SU-DHL-6 (cell line): ENCODE data around the gene IL5RA.

ENCODE experiments used
- CTCF ChIP-seq: fragments of 200-600 bp; sonication (generic); IDR thresholded peaks from one replicate; pipeline ENCODE4 v1.5.1; 2017; ENCODE audit warnings: antibody characterized with exemption, mild to moderate bottlenecking, low read length, moderate library complexity; ENCODE audit not compliant: insufficient read depth, poor library complexity, severe bottlenecking
- EZH2phosphoT487 ChIP-seq: fragments of 200-600 bp; sonication (generic), shearing (Covaris generic); conservative IDR thresholded peaks from 2 replicates; pipeline ENCODE4 v1.6.1; 2018; ENCODE audit warnings: mild to moderate bottlenecking, antibody characterized with exemption, low read length, moderate library complexity, mixed read lengths

- TF ChIP-seq CTCF (no peak), EZH2phosphoT487 (no peak)
Measured at GRCh38 chr3:3149560-3149959, 39.4 kb upstream of the IL5RA start.
